ENCODE results near the gene ZNF618. TPM values are rescaled to one million over a fixed set of nuclear protein-coding genes. Genes with fewer than 3 reads are reported as not detected.
A peak's percentile ranks its signal among the peaks of the same experiment; 100 is the strongest.

ZNF618 gene
- total and polyA plus RNA-seq, 5 experiments from 2014 or later: 0.47 to 1.1 (median 0.69) TPM

- Mint-ChIP-seq H3K27me3 (no peaks in the 10 kb centered on the region), H3K36me3 (peaks cover 0 to 2% (median 0%) of the 10 kb centered on the region in 3 donors), H3K27ac (no peak overlapping the region), H3K4me3 (no peak overlapping the region), H3K4me1 (no peaks in the 10 kb centered on the region), H3K9me3 (no peaks in the 10 kb centered on the region)
- POLR2A ChIA-PET: no interaction called here
- ATAC-seq (no peak), DNase-seq (no peak)
Measured at GRCh38 chr9:114000671-114001409, 124.7 kb downstream of the ZNF618 start.

- Mint-ChIP-seq H3K36me3 (peaks cover 0 to 2% (median 0%) of the 10 kb centered on the region in 3 donors), H3K9me3 (no peaks in the 10 kb centered on the region)
- ATAC-seq: no peak
Measured at GRCh38 chr9:114001410-114001685, 125.2 kb downstream of the ZNF618 start.

GRCh38 chr9:114001794-114002261, 125.7 kb downstream of the ZNF618 start:
- no peaks in the 10 kb centered on the region for H3K27me3 Mint-ChIP-seq
- H3K9me3 Mint-ChIP-seq: no peaks in the 10 kb centered on the region
- no peak overlapping the region for H3K4me3 Mint-ChIP-seq
- H3K36me3 Mint-ChIP-seq: peaks cover 0 to 2% (median 0%) of the 10 kb centered on the region in 3 donors
- H3K27ac Mint-ChIP-seq: no peak overlapping the region
- H3K4me1 Mint-ChIP-seq: no peaks in the 10 kb centered on the region
- DNase-seq (no peak), ATAC-seq (no peak)
- POLR2A ChIA-PET: no interaction called here

More at GRCh38 chr9:114001410-114001685, 125.2 kb downstream of the ZNF618 start:
- H3K4me3 Mint-ChIP-seq: no peak overlapping the region
- POLR2A ChIA-PET: no interaction called here
- H3K27me3 Mint-ChIP-seq: no peaks in the 10 kb centered on the region
- no peak overlapping the region for H3K27ac Mint-ChIP-seq
- DNase-seq: no peak
- H3K4me1 Mint-ChIP-seq: no peaks in the 10 kb centered on the region

GRCh38 chr9:114002271-114002985, 126.3 kb downstream of the ZNF618 start:
- DNase-seq (no peak), ATAC-seq (no peak)
- POLR2A ChIA-PET: no interaction called here
- H3K27ac Mint-ChIP-seq: no peak overlapping the region
- no peak overlapping the region for H3K4me3 Mint-ChIP-seq
- H3K27me3 Mint-ChIP-seq: no peaks in the 10 kb centered on the region
- peaks cover 0 to 2% (median 0%) of the 10 kb centered on the region in 3 donors for H3K36me3 Mint-ChIP-seq
- no peaks in the 10 kb centered on the region for H3K9me3 Mint-ChIP-seq
- H3K4me1 Mint-ChIP-seq: no peaks in the 10 kb centered on the region

GRCh38 chr9:114002986-114003350, 126.9 kb downstream of the ZNF618 start:
- no peak for ATAC-seq
- POLR2A ChIA-PET: no interaction called here
- H3K4me1 Mint-ChIP-seq: no peaks in the 10 kb centered on the region
- no peak overlapping the region for H3K4me3 Mint-ChIP-seq
- no peaks in the 10 kb centered on the region for H3K27me3 Mint-ChIP-seq
- peaks cover 0 to 2% (median 0%) of the 10 kb centered on the region in 9 donors for H3K9me3 Mint-ChIP-seq
- H3K36me3 Mint-ChIP-seq: peaks cover 0 to 2% (median 0%) of the 10 kb centered on the region in 3 donors
- DNase-seq: no peak
- H3K27ac Mint-ChIP-seq: no peak overlapping the region

GRCh38 chr9:114003351-114003750, 127.2 kb downstream of the ZNF618 start:
- Mint-ChIP-seq H3K27me3 (no peaks in the 10 kb centered on the region), H3K36me3 (peaks cover 0 to 2% (median 0%) of the 10 kb centered on the region in 3 donors), H3K9me3 (peaks cover 0 to 2% (median 0%) of the 10 kb centered on the region in 9 donors), H3K4me3 (no peak overlapping the region), H3K27ac (no peak overlapping the region), H3K4me1 (no peaks in the 10 kb centered on the region)
- POLR2A ChIA-PET: no interaction called here
- DNase-seq (no peak), ATAC-seq (no peak)

GRCh38 chr9:114003758-114004157, 127.6 kb downstream of the ZNF618 start:
- no peaks in the 10 kb centered on the region for H3K27me3 Mint-ChIP-seq
- POLR2A ChIA-PET: no interaction called here
- DNase-seq: no peak
- peaks cover 0 to 2% (median 0%) of the 10 kb centered on the region in 9 donors for H3K9me3 Mint-ChIP-seq
- no peak overlapping the region for H3K27ac Mint-ChIP-seq
- no peak overlapping the region for H3K4me3 Mint-ChIP-seq
- H3K36me3 Mint-ChIP-seq: peaks cover 0 to 2% (median 0%) of the 10 kb centered on the region in 3 donors
- H3K4me1 Mint-ChIP-seq: no peaks in the 10 kb centered on the region
- no peak for ATAC-seq

GRCh38 chr9:114004221-114004716, 128.2 kb downstream of the ZNF618 start:
- peak in 1 of 10 donors; percentile 7 for DNase-seq

GRCh38 chr9:114005371-114006154, 129.5 kb downstream of the ZNF618 start:
- no peak overlapping the region for H3K27ac Mint-ChIP-seq
- DNase-seq: peak in 1 of 10 donors; percentile 9
- no peak overlapping the region for H3K4me3 Mint-ChIP-seq
- H3K27me3 Mint-ChIP-seq: no peaks in the 10 kb centered on the region
- no peaks in the 10 kb centered on the region for H3K4me1 Mint-ChIP-seq
- H3K9me3 Mint-ChIP-seq: peaks cover 0 to 2% (median 0%) of the 10 kb centered on the region in 9 donors
- ATAC-seq: no peak
- POLR2A ChIA-PET: no interaction called here
- peaks cover 0 to under 1% (median 0%) of the 10 kb centered on the region in 3 donors for H3K36me3 Mint-ChIP-seq

More at GRCh38 chr9:114004221-114004716, 128.2 kb downstream of the ZNF618 start:
- Mint-ChIP-seq H3K9me3 (peaks cover 0 to 2% (median 0%) of the 10 kb centered on the region in 9 donors), H3K27ac (no peak overlapping the region), H3K27me3 (no peaks in the 10 kb centered on the region), H3K36me3 (peaks cover 0 to 2% (median 0%) of the 10 kb centered on the region in 3 donors), H3K4me1 (no peaks in the 10 kb centered on the region), H3K4me3 (no peak overlapping the region)
- POLR2A ChIA-PET: no interaction called here
- no peak for ATAC-seq

- no peaks in the 10 kb centered on the region for H3K27me3 Mint-ChIP-seq
- H3K27ac Mint-ChIP-seq: no peak overlapping the region
- H3K9me3 Mint-ChIP-seq: peaks cover 0 to 2% (median 0%) of the 10 kb centered on the region in 9 donors
- no peaks in the 10 kb centered on the region for H3K4me1 Mint-ChIP-seq
- ATAC-seq: no peak
- H3K36me3 Mint-ChIP-seq: peaks cover 0 to 3% (median 0%) of the 10 kb centered on the region in 3 donors
- H3K4me3 Mint-ChIP-seq: no peak overlapping the region
- DNase-seq: peak in 2 of 10 donors; percentile 9 to 48
- POLR2A ChIA-PET: no interaction called here
Measured at GRCh38 chr9:114006155-114006550, 130.0 kb downstream of the ZNF618 start.

GRCh38 chr9:114006931-114007691, 131.0 kb downstream of the ZNF618 start:
- POLR2A ChIA-PET: no interaction called here
- DNase-seq: no peak
- Mint-ChIP-seq H3K36me3 (peaks cover 0 to 5% (median 3%) of the 10 kb centered on the region in 3 donors), H3K4me1 (no peaks in the 10 kb centered on the region), H3K27ac (peak overlapping the region in 1 of 10 donors; percentile 15), H3K27me3 (no peaks in the 10 kb centered on the region), H3K4me3 (no peak overlapping the region), H3K9me3 (peaks cover 0 to 10% (median 0%) of the 10 kb centered on the region in 9 donors)
- no peak for ATAC-seq

GRCh38 chr9:114007991-114008666, 132.0 kb downstream of the ZNF618 start:
- peaks cover 0 to 5% (median 3%) of the 10 kb centered on the region in 3 donors for H3K36me3 Mint-ChIP-seq
- ATAC-seq (no peak), DNase-seq (peak in 2 of 10 donors; percentile 11 to 24)
- no peak overlapping the region for H3K27ac Mint-ChIP-seq
- no peak overlapping the region for H3K4me3 Mint-ChIP-seq
- H3K4me1 Mint-ChIP-seq: no peaks in the 10 kb centered on the region
- H3K27me3 Mint-ChIP-seq: no peaks in the 10 kb centered on the region
- POLR2A ChIA-PET: no interaction called here
- H3K9me3 Mint-ChIP-seq: peaks cover 0 to 18% (median 2%) of the 10 kb centered on the region in 9 donors

Data from naive thymus-derived CD8-positive, alpha-beta T cell (primary cell).